ENCODE results near the gene ATP8B3. TPM values are rescaled to one million over a fixed set of nuclear protein-coding genes. Genes with fewer than 3 reads are reported as not detected.

ATP8B3 gene
- total and polyA plus RNA-seq, 2 experiments from 2014 or later: 2.1 to 6.0 TPM

- H3K79me2 ChIP-seq (replicated peaks; ENCODE audit: insufficient read depth): no peaks in the 10 kb centered on the region
- H3K4me1 ChIP-seq (ENCODE audit: insufficient read depth): no peaks in the 10 kb centered on the region
- no peak for DNase-seq (ENCODE audit: low spot score)
- no peaks in the 10 kb centered on the region for H4K20me1 ChIP-seq (replicated peaks; ENCODE audit: insufficient read depth)
- H3K9me2 ChIP-seq (ENCODE audit: insufficient read depth): no peaks in the 10 kb centered on the region
- Mint-ChIP-seq H3K4me3 (no peak overlapping the region), H3K4me1 (no peaks in the 10 kb centered on the region), H3K36me3 (ENCODE audit: low read depth) (no peaks in the 10 kb centered on the region), H3K27me3 (ENCODE audit: insufficient read depth, low read depth, poor library complexity) (peaks cover 16% of the 10 kb centered on the region), H3K9me3 (no peaks in the 10 kb centered on the region), H3K27ac (no peak overlapping the region)
- no peaks in the 10 kb centered on the region for H3K27me3 ChIP-seq (ENCODE audit: insufficient read depth)
- H3K36me3 ChIP-seq (ENCODE audit: insufficient read depth): no peaks in the 10 kb centered on the region
- TF ChIP-seq JUNB (IDR thresholded peaks at IDR 0.05; ENCODE audit: unreplicated experiment) (no peak), ZNF331 (CRISPR knock-in tag; IDR thresholded peaks at IDR 0.05; ENCODE audit: low read depth) (no peak), EZH2phosphoT487 (IDR thresholded peaks at IDR 0.05; ENCODE audit: unreplicated experiment) (no peak), ZNF462 (CRISPR knock-in tag; IDR thresholded peaks at IDR 0.05) (no peak), EZH2 (IDR thresholded peaks at IDR 0.05; ENCODE audit: low read depth, unreplicated experiment) (no peak), ZNF114 (CRISPR knock-in tag; IDR thresholded peaks at IDR 0.05) (no peak), NANOG (IDR thresholded peaks at IDR 0.05; ENCODE audit: borderline replicate concordance) (no peak), REST (IDR thresholded peaks at IDR 0.05; ENCODE audit: unreplicated experiment) (no peak), CREB1 (CRISPR knock-in tag; IDR thresholded peaks at IDR 0.05; ENCODE audit: low read depth) (no peak), CTCF (conservative IDR thresholded peaks at IDR 0.05; ENCODE audit: low read depth in 2 of 2) (no peak), STAT1 (IDR thresholded peaks at IDR 0.05; ENCODE audit: unreplicated experiment) (no peak), ETS1 (IDR thresholded peaks at IDR 0.05) (no peak), POLR2AphosphoS5 (IDR thresholded peaks at IDR 0.05; ENCODE audit: low read depth) (no peak)
- H2AFZ ChIP-seq: no peak overlapping the region
- no peaks in the 10 kb centered on the region for H3F3A ChIP-seq (replicated peaks; ENCODE audit: low read depth)
- H3K4me3 ChIP-seq: no peak overlapping the region
- no peak for ATAC-seq
- H3K27ac ChIP-seq (ENCODE audit: low read depth): no peak overlapping the region
- H3K4me2 ChIP-seq: no peak overlapping the region
These were observed 5.7 kb downstream of the ATP8B3 start for GRCh38 chr19:1806184-1807029.

All from GM23338 (cell line).